ENCODE data around the gene KCNK18.

- TF ChIP-seq CTCF (conservative IDR thresholded peaks at IDR 0.05; ENCODE audit: low read length) (no peak), EZH2phosphoT487 (IDR thresholded peaks at IDR 0.05; ENCODE audit: borderline replicate concordance, low read depth, low read length) (no peak)
Observed at GRCh38 chr10:117256910-117257309, 59.6 kb downstream of the KCNK18 start.
